Left ventricle myocardium inferior (tissue), 1 donor: ENCODE results near the gene ZNF699. TPM values are rescaled to one million over a fixed set of nuclear protein-coding genes. Genes with fewer than 3 reads are reported as not detected.

Source experiments
- DNase-seq: peaks from one replicate; pipeline ENCODE4 v3.0.0-alpha.2; 2020
- H3K27ac ChIP-seq: fragments of 200-600 bp; replicated peaks from 2 replicates; pipeline ENCODE4 v1.8.0; 2021
- H3K27me3 ChIP-seq: fragments of 200-600 bp; 2 replicates; pipeline ENCODE4 v1.8.0; 2021; ENCODE audit warnings: low read depth
- H3K36me3 ChIP-seq: fragments of 200-600 bp; 2 replicates; pipeline ENCODE4 v1.8.0; 2021
- H3K4me1 ChIP-seq: fragments of 200-600 bp; 2 replicates; pipeline ENCODE4 v1.8.0; 2021
- H3K4me3 ChIP-seq: fragments of 200-600 bp; 2 replicates; pipeline ENCODE4 v1.8.0; 2021; ENCODE audit warnings: mild to moderate bottlenecking, moderate library complexity
- H3K9me3 ChIP-seq: fragments of 200-600 bp; replicated peaks from 2 replicates; pipeline ENCODE4 v1.8.0; 2021
- intact Hi-C: fragments of 100-400 bp; cut with micrococcal nuclease; formaldehyde crosslinking; loops from one replicate; pipeline ENCODE4 v1.11.0; 2022
- total RNA-seq: library from RNA; stranded (reverse); fragmentation: NEBNext Ultra II Directional; extraction: Animal tissue kit (Norgen Biotek cat#: 25700); gene quantifications from one replicate; pipeline ENCODE4 v1.2.1, GENCODE V29; 2021
- TF ChIP-seq, protein P1 (sequence below): fragments of 200-600 bp; IDR thresholded peaks from 2 replicates; pipeline ENCODE4 v1.8.0; 2021; ENCODE audit warnings: antibody characterized with exemption, mild to moderate bottlenecking, borderline replicate concordance
- donor health status: DM: no; HTN: yes; CAD: no; lungs with severe emphysema.

ZNF699 gene
- total RNA-seq, 1 donor from 2014 or later = 3.9 TPM

GRCh38 chr19:9348253-9348652 lies 38.6 kb upstream of the ZNF699 start:
- Histone ChIP-seq H3K27ac (no peak overlapping the region), H3K27me3 (no peaks in the 10 kb centered on the region), H3K4me1 (no peaks in the 10 kb centered on the region), H3K9me3 (peaks cover 100% of the 10 kb centered on the region), H3K36me3 (peaks cover 100% of the 10 kb centered on the region), H3K4me3 (no peak overlapping the region)
- TF ChIP-seq, protein P1, sequence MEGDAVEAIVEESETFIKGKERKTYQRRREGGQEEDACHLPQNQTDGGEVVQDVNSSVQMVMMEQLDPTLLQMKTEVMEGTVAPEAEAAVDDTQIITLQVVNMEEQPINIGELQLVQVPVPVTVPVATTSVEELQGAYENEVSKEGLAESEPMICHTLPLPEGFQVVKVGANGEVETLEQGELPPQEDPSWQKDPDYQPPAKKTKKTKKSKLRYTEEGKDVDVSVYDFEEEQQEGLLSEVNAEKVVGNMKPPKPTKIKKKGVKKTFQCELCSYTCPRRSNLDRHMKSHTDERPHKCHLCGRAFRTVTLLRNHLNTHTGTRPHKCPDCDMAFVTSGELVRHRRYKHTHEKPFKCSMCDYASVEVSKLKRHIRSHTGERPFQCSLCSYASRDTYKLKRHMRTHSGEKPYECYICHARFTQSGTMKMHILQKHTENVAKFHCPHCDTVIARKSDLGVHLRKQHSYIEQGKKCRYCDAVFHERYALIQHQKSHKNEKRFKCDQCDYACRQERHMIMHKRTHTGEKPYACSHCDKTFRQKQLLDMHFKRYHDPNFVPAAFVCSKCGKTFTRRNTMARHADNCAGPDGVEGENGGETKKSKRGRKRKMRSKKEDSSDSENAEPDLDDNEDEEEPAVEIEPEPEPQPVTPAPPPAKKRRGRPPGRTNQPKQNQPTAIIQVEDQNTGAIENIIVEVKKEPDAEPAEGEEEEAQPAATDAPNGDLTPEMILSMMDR = no peak
- no peak for DNase-seq
- intact Hi-C loops = no loop called here

- Histone ChIP-seq H3K4me3 (no peak overlapping the region), H3K27ac (no peak overlapping the region), H3K9me3 (peaks cover 100% of the 10 kb centered on the region), H3K4me1 (no peaks in the 10 kb centered on the region), H3K36me3 (peaks cover 100% of the 10 kb centered on the region), H3K27me3 (no peaks in the 10 kb centered on the region)
- intact Hi-C loops = no loop called here
- TF ChIP-seq, protein P1 = no peak
- DNase-seq = no peak
These were observed 35.4 kb upstream of the ZNF699 start for GRCh38 chr19:9345005-9345404.

- DNase-seq = no peak
- H3K27me3 ChIP-seq = no peaks in the 10 kb centered on the region
- peaks cover 100% of the 10 kb centered on the region for H3K36me3 ChIP-seq
- no peak overlapping the region for H3K4me3 ChIP-seq
- no peak overlapping the region for H3K27ac ChIP-seq
- H3K4me1 ChIP-seq = no peaks in the 10 kb centered on the region
- TF ChIP-seq, protein P1 = no peak
- intact Hi-C loops = no loop called here
- peaks cover 100% of the 10 kb centered on the region for H3K9me3 ChIP-seq
These were observed 33.1 kb upstream of the ZNF699 start for GRCh38 chr19:9342610-9343304.

DNA sequence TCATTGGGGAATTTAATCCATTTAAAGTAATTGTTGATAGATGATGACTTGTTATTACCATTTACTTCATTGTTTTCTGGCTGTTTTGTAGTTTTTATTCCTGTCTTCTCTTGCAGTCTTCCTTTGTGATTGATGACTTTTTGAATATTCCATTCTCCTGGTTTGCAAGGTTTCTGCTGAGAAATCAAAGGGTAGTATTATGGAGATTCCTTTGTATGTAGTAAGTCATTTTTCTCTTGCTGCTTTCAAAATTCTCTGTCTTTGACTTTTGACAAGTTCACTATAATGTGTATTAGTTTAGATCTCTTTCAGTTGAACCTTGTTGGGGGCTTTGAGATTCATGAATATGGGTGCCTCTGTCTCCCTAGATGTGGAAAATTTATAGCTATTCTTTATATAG lies 20.4 kb upstream of the ZNF699 start:
- peaks cover 99% of the 10 kb centered on the region for H3K9me3 ChIP-seq
- TF ChIP-seq, protein P1 = no peak

GRCh38 chr19:9324584-9324962 lies 14.9 kb upstream of the ZNF699 start:
- peaks cover 49% of the 10 kb centered on the region for H3K9me3 ChIP-seq

More for the DNA sequence above, 20.4 kb upstream of the ZNF699 start:
- Histone ChIP-seq H3K36me3 (peaks cover 99% of the 10 kb centered on the region), H3K4me1 (peaks cover 7% of the 10 kb centered on the region), H3K27ac (no peak overlapping the region), H3K4me3 (no peak overlapping the region), H3K27me3 (no peaks in the 10 kb centered on the region)
- no peak for DNase-seq
- intact Hi-C loops = no loop called here

More at GRCh38 chr19:9324584-9324962, 14.9 kb upstream of the ZNF699 start:
- Histone ChIP-seq H3K27me3 (no peaks in the 10 kb centered on the region), H3K4me1 (peaks cover 24% of the 10 kb centered on the region), H3K36me3 (peaks cover 44% of the 10 kb centered on the region), H3K4me3 (peak overlapping the region; percentile 77), H3K27ac (peak overlapping the region; percentile 94)
- no peak for DNase-seq
- TF ChIP-seq, protein P1 = no peak
- intact Hi-C loops = no loop called here
